RWPE1 (cell line): ENCODE data around the gene DFFB.
"Not testable (repeated sequence)": the region's sequence is repeated elsewhere in the genome, so short reads cannot be mapped to it uniquely, and the experiment has no call there.

Experiments
- CTCF ChIA-PET: fragments of 350-600 bp; sonication (Branson Sonifier 250); formaldehyde crosslinking; extraction: SDS; loops from one replicate; lab custom pipeline; 2021; lab: Yijun Ruan, JAX
- POLR2A ChIA-PET: fragments of 400-600 bp; formaldehyde crosslinking; extraction: SDS; loops from one replicate; lab custom pipeline; 2020; ENCODE audit warnings: antibody characterized with exemption; ENCODE audit not compliant: low non-redundant PET; lab: Yijun Ruan, JAX
- DNase-seq: peaks from one replicate; pipeline ENCODE4 v3.0.0; 2012; ENCODE audit warnings: low spot score
- H3K27ac ChIP-seq: fragments of 450-650 bp; 2 replicates; pipeline ENCODE4 v1.5.1; 2017
- CTCF ChIP-seq: fragments of 450-650 bp; conservative IDR thresholded peaks from 2 replicates; pipeline ENCODE4 v1.5.1; 2017; ENCODE audit warnings: low read depth, mild to moderate bottlenecking

The DFFB gene

DNA sequence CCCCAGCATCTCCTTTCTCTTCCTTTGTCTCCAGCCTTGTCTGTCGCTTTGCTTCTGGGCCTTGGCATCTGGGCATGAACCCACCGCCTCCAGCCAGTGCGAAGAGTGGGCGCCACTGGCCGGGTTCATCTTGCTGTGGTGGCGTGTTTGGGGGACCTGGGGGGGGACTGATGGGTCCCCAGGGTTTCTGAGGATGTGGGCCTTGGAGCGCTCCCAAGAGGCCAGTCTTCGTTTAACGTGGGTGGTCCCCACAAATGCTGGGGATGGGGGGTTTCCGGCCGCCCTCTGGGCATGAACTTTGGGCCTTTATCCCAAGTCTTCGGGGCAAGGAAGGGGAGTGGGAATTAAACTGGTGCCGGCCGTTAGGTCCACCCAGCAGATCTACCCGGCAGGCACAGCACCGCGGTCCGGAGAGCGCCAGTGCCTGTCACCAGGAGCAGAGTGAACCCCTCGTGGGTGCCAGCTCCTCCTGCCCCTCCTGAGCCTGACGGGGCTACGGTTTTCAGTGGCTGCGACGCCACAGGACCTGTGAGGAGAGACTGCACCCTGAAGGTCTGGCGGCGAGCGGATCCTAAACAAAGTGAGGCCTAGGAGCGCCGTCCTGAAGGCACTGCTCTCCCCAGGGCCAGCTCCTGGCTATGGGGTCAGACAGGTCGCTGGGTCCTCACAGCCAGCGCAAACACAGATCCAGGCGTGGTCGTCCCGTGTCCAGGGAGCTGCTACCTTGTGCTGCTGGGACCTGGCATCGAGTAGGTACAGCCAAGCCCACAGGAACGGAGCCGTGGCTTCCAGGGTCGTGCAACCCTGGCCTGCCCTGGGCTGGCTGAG lies 54.9 kb downstream of the DFFB start:
- CTCF ChIA-PET: interaction anchor here (1.1 to 1.5 kb wide), 3 partner anchors 9 to 743 kb away, joined by 3 to 16 read pairs (median 4); partner anchors contain the start of gene AJAP1
- no peak overlapping the region for H3K27ac ChIP-seq
- TF ChIP-seq CTCF: no peak
- no peak for DNase-seq
- POLR2A ChIA-PET: no interaction called here

DNA sequence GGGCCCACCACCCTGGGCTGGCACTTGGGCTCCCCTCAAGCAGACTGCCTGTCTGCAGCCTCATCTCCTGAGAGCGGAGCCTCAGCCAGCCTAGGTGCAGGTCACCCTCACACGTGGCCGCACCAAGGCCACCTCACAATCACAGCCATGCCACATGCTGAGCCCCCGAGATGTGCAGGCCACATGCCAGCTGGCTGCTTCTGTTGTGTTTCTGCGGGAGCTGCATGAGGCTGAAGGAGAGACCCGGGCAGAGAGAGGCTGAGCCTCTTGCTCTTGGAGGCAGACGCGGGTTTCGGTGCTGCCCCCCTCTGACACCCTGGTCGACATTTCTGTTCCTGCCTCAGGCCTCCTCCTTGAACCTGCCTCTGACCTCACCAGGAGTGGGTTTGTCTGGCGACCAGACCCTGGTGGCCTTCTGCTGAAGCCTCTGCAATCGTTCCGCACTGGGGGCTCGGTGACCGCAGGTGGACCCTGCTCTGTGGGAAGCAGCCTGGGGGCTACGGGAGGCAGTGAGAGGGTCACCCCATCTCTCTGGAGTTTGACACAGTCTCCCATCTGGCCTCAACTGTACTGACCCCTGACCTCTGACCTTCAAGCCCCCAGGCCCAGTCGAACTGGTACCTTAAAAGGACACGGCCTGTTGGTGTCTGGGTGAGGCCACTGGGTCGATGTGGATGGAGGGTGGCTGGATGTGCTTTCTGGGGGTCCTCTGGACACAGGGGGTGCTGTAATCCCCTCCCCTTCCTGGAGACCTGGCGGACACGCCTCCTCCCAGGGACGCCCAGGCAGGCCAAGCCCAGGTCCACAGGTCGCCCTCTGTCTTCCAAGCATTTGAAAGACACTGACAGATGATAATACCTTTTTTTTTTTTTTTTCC lies 55.8 kb downstream of the DFFB start:
- CTCF ChIA-PET: interaction anchor here (0.6 to 0.7 kb wide), 3 partner anchors 412 to 2000 kb away, joined by 4 to 5 read pairs (median 4); no protein-coding TSS in a partner anchor
- no peak for DNase-seq
- POLR2A ChIA-PET: interaction anchor here (0.7 kb wide), 1 partner anchor 12 kb away, joined by 3 read pairs; no protein-coding TSS in a partner anchor
- no peak for TF ChIP-seq CTCF
- no peak overlapping the region for H3K27ac ChIP-seq

- ChIA-PET POLR2A (no interaction called here), CTCF (no interaction called here)
- no peak overlapping the region for H3K27ac ChIP-seq
- TF ChIP-seq CTCF: no peak
- no peak for DNase-seq
Measured at GRCh38 chr1:3914331-3914851, 57.1 kb downstream of the DFFB start.

- no peak overlapping the region for H3K27ac ChIP-seq
- ChIA-PET POLR2A (interaction anchor here (0.7 kb wide), 1 partner anchor 9 kb away, joined by 4 read pairs; no protein-coding TSS in a partner anchor), CTCF (no interaction called here)
- DNase-seq: no peak
- TF ChIP-seq CTCF: no peak
Measured at GRCh38 chr1:3914911-3915310, 57.6 kb downstream of the DFFB start.

- ChIA-PET POLR2A (interaction anchor here (0.7 kb wide), 1 partner anchor 9 kb away, joined by 4 read pairs; no protein-coding TSS in a partner anchor), CTCF (no interaction called here)
- H3K27ac ChIP-seq: no peak overlapping the region
- no peak for TF ChIP-seq CTCF
- no peak for DNase-seq
Measured at GRCh38 chr1:3915551-3916121, 58.4 kb downstream of the DFFB start.

GRCh38 chr1:3917761-3918160 lies 60.5 kb downstream of the DFFB start:
- TF ChIP-seq CTCF: no peak
- DNase-seq: no peak
- CTCF ChIA-PET: no interaction called here
- POLR2A ChIA-PET: interaction anchor here (0.7 kb wide), 1 partner anchor 1745 kb away, joined by 6 read pairs; no protein-coding TSS in a partner anchor
- H3K27ac ChIP-seq: no peak overlapping the region

- POLR2A ChIA-PET, DNase-seq, CTCF ChIA-PET, H3K27ac ChIP-seq: not testable (repeated sequence)
Measured at GRCh38 chr1:3918359-3918758, 61.1 kb downstream of the DFFB start.
